ENCODE results near the gene TRAPPC12. TPM values are rescaled to one million over a fixed set of nuclear protein-coding genes. Genes with fewer than 3 reads are reported as not detected.
"Not testable (repeated sequence)": the region's sequence is repeated elsewhere in the genome, so short reads cannot be mapped to it uniquely, and the experiment has no call there.

Gene TRAPPC12
- total RNA-seq, 1 donor from 2014 or later: 55.1 TPM

DNA sequence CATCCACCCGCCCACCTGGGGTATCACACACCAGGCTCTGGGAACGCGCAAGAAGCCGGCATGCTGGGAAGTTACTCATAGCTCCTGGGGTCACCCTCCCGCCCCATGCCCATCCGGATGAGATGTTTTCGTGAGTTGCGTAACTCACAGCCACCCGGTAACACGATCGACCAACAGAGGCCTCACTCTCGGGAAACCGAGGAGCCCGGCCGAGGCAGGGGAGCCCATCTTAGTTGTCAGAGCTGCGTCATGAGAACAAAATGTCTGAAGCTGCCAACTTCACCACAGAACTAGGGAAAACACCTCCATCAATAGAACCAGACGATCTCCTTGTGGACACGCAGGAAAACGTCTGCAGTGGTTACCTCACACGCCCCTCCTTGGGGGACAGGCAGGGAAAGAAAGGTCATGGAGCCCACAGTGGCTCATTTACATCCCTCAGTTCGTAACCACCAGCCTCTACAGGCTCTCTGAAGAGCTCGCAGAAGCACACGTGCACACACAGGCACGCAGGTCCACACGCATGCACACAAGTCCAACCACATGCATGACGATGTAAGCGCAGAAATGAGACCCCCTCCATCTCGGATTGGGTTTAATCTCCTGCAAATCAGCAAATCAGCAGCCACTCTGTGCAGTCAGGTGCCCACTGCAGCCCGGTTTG lies 113.6 kb downstream of the TRAPPC12 start:
- no peak for DNase-seq (ENCODE audit: low read depth)

DNA sequence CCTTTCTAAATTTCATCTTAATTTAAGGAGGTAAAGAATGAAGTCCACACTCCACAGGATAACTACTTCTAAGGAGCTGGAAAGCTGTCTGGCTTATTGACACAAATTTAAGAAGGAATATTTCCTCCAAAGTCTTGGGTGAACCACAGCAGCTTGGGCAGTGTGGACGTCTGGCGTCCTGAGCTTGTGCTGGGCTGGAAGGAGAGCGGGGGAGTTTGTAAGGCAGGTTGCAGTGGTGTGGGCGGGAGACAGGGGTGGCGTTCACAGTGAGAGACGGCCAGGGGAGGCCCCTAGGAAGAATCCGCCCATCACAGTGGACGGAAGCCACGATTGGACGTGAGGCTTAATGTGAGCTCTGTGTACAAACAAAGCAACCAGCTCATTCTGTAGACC lies 114.1 kb downstream of the TRAPPC12 start:
- DNase-seq (ENCODE audit: low read depth): no peak
- H3K4me3 ChIP-seq (ENCODE audit: low read depth, low read length): no peak overlapping the region

More for the DNA sequence above, 113.6 kb downstream of the TRAPPC12 start:
- TF ChIP-seq, protein P1, sequence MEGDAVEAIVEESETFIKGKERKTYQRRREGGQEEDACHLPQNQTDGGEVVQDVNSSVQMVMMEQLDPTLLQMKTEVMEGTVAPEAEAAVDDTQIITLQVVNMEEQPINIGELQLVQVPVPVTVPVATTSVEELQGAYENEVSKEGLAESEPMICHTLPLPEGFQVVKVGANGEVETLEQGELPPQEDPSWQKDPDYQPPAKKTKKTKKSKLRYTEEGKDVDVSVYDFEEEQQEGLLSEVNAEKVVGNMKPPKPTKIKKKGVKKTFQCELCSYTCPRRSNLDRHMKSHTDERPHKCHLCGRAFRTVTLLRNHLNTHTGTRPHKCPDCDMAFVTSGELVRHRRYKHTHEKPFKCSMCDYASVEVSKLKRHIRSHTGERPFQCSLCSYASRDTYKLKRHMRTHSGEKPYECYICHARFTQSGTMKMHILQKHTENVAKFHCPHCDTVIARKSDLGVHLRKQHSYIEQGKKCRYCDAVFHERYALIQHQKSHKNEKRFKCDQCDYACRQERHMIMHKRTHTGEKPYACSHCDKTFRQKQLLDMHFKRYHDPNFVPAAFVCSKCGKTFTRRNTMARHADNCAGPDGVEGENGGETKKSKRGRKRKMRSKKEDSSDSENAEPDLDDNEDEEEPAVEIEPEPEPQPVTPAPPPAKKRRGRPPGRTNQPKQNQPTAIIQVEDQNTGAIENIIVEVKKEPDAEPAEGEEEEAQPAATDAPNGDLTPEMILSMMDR (conservative IDR thresholded peaks at IDR 0.05; ENCODE audit: low read depth, low read length): no peak
- H3K4me3 ChIP-seq (ENCODE audit: low read depth, low read length): no peak overlapping the region

DNA sequence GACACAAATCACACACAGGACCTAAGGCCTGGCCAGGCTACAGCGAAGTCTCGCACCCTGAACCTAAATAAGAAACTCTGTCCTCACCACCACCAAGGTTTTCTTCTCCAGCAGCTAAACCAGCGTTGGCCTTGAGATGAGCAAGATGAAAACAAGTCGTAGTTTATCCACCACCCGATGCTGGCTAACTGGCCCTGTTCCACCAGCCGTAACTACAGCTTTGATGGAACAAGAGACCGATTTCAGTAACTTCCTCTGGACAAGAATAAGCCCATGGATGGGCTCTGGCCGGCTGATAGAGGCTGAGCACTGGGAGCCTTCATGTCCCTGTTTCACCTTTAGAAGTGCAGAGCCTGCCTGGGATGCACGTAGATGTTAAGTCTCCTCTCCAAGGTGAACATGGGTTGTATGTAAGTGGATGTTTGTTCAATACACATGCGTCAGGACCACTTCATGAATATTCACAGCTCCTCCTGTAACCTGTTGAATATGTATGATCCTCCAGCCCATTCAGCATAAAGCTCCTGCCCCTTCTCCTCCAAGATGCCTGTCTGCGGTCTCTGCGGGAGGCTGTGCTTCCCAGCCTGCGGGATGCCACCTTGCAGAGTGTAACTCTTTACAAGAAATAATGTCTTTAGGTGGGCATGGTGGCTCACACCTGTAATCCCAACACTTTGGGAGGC lies 115.6 kb downstream of the TRAPPC12 start:
- TF ChIP-seq, protein P1 (conservative IDR thresholded peaks at IDR 0.05; ENCODE audit: low read depth, low read length): no peak
- no peak for DNase-seq (ENCODE audit: low read depth)
- no peak overlapping the region for H3K4me3 ChIP-seq (ENCODE audit: low read depth, low read length)

More for the DNA sequence above, 114.1 kb downstream of the TRAPPC12 start:
- TF ChIP-seq, protein P1 (conservative IDR thresholded peaks at IDR 0.05; ENCODE audit: low read depth, low read length): no peak

DNA sequence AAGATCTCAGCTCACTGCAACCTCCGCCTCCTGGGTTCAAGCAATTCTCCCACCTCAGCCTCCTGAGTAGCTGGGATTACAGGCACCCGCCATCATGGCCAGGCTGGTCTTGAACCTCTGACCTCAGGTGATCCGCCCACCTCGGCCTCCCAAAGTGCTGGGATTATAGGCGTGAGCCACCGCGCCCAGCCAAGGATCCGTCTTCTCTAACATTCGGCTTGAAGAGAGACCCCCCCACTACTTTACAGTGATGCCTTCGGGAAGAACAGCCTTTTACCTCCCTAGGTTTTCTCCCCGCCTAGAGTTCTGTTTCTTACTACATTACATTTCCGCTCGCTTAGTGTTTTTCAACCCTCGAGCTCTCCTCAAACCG lies 117.2 kb downstream of the TRAPPC12 start:
- H3K4me3 ChIP-seq (ENCODE audit: low read depth, low read length): not testable (repeated sequence)

DNA sequence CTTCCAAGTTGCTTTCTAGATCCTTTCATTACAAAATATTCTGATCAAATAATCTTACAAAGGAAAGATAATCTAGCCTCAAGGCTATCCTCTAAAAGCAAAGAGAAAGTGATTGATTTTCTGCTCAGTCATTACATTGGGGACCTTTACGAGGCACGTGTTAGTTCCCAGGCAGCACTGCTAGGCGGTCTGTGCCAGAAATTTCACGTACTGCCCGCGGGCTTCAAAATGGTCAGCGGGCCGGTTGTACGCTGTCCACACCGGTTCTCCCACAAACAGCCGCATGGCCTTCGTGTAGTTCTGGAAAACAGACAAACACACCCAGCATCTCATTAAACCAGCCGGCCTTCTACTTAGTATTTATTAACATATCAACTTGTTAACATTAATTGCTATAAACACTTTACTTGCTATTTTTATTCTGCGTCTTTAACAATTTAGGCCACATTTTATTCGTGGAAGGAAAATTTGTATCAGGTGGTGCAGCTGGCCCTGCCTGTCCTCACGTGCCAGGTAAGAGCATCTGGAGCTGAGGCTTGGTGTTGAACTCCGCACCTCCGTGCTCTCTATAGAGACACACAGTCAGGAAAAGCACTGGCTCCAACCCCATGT lies 119.4 kb downstream of the TRAPPC12 start:
- DNase-seq (ENCODE audit: low read depth): no peak
- TF ChIP-seq, protein P1 (conservative IDR thresholded peaks at IDR 0.05; ENCODE audit: low read depth, low read length): no peak
- no peak overlapping the region for H3K4me3 ChIP-seq (ENCODE audit: low read depth, low read length)

More for the DNA sequence above, 117.2 kb downstream of the TRAPPC12 start:
- not testable (repeated sequence) for DNase-seq (ENCODE audit: low read depth)

DNA sequence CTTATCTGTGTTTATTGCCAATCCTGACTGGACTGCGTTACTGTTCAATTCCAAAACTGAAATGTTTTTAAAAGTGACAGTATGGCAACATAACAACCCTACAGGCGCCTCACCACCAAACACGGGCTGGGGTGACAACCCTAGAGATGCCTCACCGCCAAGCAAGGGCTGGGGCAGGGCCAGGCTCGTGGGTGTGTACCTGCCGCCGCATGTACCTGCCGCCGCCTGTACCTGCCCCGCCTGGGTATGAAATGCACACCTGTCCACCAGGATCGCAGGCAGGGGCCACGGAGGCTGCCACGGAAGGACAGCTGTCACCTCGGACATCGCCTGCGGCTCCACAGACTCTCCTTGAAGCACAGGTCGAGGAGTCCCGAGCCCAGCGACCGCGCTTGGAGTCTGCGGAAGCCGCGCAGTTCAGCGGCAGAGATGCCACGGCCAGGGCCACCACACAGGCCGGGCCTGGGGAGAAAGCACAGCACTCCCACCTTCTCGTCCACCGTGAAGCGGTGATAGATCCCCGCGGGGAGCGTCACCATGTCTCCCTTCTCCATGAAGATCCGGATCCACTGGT lies 120.9 kb downstream of the TRAPPC12 start:
- H3K4me3 ChIP-seq (ENCODE audit: low read depth, low read length): no peak overlapping the region
- TF ChIP-seq, protein P1 (conservative IDR thresholded peaks at IDR 0.05; ENCODE audit: low read depth, low read length): no peak
- no peak for DNase-seq (ENCODE audit: low read depth)

DNA sequence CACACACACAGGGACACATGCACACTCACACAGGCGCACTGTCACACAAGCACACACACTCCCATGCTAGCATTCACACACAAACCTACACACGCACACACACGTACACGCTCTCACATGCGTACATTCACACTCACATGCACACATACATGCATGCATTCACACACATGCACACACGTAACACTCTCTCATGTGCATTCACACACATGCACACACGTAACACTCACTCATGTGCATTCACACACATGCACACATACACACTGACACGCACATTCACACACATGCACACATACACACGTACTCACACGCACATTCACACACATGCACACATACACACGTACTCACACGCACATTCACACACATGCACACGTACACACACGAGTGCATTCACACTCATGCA lies 123.6 kb downstream of the TRAPPC12 start:
- TF ChIP-seq, protein P1 (conservative IDR thresholded peaks at IDR 0.05; ENCODE audit: low read depth, low read length): no peak
- no peak overlapping the region for H3K4me3 ChIP-seq (ENCODE audit: low read depth, low read length)
- no peak for DNase-seq (ENCODE audit: low read depth)

Measured in epithelial cell of proximal tubule (primary cell).